Dermis blood vessel endothelial cell (primary cell): ENCODE results near the gene YPEL2. TPM values are rescaled to one million over a fixed set of nuclear protein-coding genes. Genes with fewer than 3 reads are reported as not detected.

Experiments
- DNase-seq: peaks from one replicate; pipeline ENCODE4 v3.0.0; 2010
- total RNA-seq: library from RNA; depleted of rRNA; stranded (reverse); fragments of >200 nt; gene quantifications from 2 replicates; pipeline ENCODE4 v1.2.3, GENCODE V29; 2014

Gene YPEL2
- total RNA-seq, 1 donor from 2014 or later, result 101 TPM

DNA sequence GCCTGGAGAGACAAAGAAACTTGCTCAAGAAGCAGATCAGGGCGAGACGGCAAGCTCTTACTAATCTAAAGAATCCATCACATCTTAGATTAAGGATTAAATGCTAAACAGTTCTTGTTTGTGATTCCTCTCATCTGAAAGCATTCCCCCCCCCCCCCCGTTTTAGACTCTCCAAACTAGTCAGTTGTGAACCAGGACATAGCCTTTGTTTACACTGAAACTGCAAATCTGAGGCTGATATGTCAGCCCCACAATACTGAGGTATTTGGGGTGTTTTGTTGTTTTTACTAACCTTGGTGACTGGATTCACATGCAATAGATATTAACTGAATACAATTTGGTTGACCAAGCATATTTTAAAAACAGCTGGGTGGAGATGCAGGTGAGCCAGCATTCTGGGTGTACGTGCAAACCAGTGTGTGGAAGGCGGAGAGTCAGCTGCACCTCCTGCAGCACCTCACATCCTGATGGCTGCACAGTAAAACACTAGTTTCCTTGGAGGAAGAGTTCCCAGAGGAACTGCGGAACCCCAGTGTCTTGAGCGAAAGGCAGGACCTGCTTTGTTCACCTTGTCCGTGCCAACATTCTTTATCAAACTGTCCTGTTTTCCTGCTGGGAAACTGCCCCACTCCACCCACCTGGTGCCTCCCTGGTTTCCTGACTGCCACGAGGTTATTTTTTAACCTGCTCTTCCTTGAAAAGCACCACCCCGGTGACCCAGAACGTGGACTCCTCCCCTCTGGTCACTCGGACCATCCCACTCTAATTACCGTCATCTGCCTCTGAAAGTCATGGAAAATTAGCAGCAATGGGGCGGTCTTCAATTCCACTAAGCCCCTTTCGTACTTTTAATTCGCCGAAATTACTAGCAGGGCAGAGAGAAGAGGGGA lies 1.2 kb upstream of the YPEL2 start:
- DNase-seq, result peak; percentile 91

DNA sequence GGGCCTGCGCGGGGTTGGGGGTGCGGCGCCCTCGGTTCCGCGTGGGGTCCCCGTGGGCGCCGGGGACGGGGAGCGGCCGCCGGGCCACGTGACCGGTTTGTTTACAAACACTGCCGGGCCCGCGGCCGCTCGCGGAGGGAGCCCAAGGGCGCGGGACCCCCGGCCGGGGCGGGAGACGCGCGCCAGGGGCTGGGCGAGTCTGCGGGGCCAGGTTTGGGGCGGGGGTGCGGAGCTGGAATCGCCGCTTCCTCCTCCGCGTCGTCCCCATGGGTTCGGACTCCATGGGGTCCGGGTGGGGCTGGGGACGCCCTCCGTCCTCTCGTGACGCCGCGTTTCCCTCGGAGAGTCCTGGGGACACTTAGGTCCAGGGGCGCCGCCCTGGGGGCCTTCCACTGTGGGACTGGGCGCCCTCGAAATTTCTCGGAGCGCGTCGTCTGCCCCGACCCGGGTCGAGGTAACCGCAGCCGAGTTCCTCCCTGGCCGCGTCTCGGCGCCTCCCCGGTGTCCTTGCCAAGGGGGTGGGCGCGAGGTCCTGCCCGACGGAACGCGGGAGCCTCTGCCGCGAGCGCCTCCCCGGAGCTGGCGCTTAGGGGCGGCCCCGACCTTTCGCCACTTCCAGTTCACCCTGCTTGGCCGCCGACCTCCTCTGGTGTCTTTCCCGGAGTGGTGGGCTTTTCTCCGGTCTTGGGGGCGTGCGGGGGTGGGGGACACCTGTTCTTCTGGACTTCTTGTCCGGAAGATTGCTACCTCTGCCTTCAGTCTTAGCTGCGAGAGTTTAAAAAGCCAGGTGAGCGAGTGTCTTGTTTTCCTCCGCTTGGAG lies 684 bp downstream of the YPEL2 start:
- DNase-seq, result peak; percentile 43

DNA sequence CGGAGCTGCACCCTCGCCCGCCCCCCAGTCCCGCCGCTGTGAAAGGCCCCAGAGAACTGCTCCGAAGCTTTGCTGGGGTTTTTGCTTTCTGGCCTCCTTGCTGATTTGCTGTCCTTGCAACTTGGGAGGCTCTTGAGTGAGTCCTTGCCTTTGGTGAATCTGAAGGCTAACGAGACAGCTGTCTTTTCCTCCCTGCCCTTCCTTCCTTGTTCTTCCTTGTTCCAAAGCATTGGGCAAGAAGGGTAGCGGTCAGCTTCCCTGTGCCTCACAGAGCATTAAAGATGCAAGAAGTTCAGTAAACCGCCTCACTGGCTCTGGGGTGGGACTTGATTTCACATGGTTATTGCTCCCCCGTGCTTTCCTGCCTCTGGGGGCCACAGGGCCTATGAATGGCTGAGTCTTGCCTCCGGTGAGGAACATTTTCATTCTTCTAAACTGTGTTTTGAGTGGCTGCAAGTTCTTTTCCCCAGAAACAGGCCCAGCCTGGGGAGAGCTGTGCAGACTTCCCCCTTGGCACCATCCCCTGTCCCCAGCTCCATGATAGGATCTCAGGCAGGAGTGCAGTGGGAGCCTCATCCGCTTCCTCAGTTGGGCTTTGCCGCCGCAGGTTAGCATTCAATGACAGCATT lies 1.4 kb downstream of the YPEL2 start:
- DNase-seq, result peak; percentile 35

DNA sequence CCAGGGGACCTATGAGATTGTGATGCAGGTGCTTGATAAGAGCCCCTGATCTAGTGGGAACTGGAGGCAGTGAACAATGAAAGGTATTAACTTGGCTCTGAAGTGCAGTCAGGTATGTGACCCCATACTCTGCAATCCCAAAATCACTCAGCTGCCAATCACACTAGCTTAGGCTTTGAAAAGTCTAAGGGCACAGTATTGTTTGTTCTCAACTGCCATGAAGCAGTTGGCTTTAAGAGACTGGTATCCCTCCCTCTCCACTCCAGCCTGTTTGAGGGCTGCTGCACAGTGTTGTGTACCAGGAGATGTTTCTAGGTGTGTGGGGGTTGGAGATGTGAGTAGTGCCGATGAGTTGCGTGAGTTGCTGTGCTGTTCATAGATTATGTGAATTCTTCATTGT lies 2.4 kb downstream of the YPEL2 start:
- DNase-seq, result no peak

DNA sequence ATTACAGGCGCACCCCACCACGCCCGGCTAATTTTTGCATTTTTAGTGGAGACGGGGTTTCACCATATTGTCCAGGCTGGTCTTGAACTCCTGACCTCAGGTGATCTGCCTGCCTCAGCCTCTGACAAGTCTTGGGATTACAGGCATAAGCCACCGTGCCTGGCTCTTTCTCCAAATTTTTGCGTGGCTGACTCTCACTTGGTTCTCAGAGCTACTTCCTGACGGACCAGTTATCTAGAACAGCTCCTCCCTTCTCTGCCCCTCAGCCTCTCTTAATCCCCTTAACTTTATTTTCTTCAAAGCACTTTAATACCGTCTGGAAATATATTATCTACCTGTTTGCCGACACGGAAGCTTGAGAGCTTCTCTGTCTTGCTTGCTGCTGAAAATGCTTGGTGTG lies 4.2 kb downstream of the YPEL2 start:
- DNase-seq, result no peak

DNA sequence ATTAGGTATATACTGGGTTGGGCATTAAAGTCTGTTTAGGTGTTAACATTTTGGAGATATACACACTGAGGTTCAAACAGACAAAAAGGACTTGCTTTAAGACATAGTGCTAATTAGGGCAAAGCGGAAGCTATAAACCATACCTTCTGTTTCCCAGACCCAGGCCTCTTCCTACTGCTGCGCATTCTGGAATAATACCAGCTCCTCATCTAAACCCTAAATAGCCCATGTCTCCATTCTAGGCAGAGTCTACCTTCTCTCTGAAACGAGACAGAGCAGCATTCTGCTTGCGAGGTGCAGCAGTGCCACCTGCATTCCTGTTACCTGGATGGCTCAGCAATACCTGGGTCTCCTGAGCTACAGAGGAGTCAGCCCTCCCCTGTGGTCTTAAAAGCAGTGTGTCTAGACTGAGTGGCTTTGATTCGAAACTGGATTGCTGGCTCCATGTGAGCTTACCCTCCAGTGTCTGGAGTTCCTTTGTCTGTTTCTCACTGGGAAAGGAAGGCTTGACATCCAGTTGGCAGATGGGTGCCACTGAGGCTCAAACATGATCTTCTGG lies 6.4 kb downstream of the YPEL2 start:
- DNase-seq, result no peak

DNA sequence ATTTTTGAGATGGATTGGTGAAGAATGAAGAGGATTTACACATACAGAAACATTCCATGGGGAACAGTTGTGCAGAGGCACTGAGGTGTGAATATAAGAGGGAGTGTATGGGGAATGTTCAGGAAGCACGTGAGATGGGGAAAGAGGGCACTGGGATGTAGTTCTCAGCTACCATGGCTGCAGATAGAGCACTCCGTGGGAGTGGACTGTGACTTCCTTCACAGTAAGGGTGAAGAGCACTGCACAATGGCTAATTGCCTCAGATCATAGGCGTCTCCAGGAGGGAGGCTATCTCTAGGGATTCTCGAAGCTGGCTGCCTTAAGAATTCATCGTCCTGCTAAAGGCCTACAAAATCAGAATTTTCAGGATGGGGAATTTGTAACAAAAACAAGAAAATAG lies 7.0 kb downstream of the YPEL2 start:
- DNase-seq, result no peak

DNA sequence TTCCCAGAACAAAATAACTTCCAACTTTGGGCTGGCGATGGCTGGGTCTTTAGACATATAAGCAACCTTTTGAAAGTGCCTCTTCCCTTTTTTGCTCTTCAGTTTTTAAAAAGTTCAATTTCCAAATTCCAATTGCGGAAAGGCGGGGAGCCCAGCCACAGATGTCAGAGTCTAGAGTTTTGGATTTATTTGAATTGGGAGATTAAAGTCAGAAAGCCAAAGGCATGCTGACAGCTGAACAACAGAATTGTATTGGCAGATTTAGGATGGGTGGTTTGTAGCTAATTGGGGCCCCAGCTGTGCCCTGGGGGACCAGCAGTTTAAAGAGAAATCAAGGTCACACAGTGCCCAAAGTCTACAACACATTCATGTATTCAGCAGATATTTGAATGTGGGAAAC lies 10.5 kb downstream of the YPEL2 start:
- DNase-seq, result no peak

DNA sequence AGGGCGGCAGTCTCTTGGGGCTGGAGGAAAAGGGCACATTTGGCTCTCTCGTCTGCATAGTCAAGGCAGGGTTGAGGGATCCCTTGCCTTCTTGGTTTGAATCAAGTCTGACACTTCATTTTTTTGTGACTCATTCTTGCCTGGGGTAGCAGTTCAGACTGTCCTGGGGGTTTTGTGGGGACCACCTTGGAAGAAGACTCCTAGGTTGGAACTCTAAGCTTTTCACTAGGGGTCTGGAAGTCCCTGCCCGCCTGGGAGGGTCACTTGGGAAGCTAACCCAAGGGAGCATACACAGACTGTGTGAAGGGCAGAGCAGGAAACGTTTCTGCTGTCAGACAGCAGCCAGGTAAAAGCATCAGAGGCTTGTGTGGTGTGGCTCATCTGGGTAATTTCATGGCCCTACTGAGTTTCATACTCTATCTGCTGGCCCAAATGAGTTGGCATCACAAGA lies 11.3 kb downstream of the YPEL2 start:
- no peak for DNase-seq

DNA sequence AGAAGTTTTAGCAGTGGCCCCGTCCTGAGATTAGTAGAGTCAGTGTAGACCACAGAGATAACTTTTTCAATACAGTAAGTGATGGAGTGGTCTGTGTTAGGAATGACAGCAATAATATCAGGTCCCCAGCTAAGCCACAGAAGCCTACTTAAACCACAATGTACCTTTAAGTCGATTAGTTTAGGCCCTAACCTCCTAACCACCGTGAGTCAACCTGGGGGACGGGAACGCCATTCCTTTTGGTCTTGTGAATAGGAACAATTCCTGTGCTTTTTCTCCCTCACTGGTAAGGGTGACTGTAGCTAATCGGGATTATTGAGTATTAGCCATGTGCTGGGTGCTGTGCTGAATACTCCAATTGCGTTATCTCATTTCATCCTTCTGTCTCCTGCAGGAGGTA lies 14.0 kb downstream of the YPEL2 start:
- no peak for DNase-seq

DNA sequence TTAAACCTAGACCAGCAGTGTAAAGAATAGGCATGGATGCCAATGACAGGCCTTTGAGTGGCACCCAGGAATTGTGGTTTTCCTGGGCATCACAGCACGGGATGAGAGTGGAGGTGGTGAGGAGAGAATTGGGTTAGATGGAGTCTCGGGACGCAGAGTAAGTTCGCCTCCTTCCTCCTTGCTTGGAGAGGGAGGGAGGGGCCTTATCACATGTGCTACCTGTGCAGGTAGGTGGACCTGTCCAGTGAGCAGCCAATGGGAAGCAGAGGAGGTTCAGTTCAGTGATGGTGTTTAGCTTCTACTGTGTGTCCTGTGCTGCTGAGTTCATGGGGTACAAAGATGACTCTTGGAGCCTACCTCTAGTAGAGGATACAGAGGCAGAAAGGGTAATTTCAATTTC lies 14.9 kb downstream of the YPEL2 start:
- no peak for DNase-seq

DNA sequence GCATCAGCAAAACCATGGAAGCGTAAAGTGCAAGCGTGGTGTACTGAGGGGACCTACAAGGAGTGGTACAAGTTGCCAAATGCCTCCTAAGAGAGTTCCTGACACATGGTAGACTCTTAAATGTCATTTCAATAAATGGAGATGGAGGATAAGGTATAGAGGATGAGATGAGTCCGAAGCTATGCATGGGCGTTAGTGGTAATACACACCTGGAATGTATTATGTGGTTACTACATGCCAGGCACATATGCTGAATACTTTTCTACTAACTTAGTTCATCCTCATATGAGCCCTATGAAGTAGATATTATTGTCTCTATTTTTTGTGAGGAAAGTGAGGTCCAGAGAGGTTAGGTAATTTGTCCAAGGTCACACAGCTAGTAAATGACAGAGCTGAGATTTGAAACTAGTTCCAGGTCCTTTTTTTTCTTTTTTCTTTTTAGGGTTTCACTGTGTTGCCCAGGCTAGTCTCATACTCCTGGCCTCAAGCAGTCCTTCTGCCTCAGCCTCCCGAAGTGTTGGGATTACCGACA lies 15.5 kb downstream of the YPEL2 start:
- no peak for DNase-seq

DNA sequence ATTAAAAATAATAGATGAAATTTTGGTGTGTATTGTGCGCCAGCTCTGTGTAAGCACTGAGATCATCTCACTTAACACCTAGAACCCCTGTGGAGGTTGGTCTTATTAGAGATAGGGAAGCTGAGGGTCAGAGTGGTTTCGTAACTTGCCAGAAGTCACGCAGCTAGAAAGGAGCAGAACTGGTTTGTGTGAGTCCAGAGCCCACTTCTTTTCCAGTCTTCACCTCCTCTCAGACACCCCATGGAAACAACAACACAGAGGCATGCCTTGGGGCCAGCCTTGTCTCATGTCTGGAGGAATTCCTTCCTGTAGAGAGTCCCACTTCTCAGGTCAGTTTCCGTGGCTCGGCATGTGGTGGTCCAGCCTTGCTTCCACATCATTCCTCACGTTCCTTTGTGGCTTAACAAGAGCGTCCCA lies 16.5 kb downstream of the YPEL2 start:
- no peak for DNase-seq

DNA sequence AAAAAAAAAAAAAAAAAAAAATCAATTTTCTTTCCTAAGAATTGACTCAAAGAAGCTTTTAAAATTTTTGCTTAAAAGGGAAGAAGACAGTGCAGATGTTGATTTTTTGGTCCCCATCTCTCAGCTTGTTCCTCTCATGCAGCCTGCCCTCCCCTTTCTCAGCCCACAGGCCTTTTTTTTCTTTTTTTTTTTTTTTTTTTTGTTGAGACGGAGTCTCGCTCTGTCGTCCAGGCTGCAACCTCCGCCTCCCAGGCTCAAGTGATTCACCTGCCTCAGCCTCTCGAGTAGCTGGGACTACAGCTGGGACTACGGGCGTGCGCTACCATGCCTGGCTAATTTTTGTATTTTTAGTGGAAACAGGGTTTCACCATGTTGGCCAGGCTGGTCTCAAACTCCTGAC lies 17.7 kb downstream of the YPEL2 start:
- no peak for DNase-seq

DNA sequence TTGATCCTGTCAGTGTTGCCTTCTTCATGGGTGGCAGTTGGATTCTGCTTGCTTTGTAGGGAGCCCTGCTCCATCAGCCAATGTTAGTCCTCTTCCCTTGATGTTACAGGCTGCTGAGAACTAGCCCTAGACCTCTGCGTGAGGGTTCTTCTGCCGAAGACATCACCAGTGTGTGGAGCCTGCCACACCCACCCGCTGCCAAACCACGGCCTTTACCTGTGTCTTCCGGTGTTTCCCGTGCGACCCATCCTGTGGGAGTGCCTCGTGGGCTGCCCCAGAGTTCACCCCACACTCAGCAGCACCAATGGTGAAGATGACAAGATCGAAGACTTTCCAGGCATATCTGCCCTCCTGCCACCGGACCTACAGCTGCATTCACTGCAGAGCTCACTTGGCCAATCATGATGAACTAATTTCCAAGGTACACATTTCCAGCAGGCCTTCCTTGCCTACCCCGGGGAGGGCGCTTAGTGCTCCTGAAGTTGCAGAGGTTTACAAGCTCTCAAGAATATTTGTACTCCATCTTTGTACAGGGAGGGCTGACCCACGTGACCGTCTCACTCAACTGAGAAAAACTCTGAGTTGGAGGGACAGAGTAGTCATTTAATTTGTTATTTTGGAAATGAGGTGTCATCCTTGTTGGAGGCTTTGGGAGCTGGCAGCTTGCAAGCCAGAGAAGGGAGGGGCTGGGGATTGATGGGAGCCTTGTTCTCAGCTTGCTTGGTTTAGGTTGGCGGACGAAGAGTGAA lies 21.8 kb downstream of the YPEL2 start:
- DNase-seq, result no peak

DNA sequence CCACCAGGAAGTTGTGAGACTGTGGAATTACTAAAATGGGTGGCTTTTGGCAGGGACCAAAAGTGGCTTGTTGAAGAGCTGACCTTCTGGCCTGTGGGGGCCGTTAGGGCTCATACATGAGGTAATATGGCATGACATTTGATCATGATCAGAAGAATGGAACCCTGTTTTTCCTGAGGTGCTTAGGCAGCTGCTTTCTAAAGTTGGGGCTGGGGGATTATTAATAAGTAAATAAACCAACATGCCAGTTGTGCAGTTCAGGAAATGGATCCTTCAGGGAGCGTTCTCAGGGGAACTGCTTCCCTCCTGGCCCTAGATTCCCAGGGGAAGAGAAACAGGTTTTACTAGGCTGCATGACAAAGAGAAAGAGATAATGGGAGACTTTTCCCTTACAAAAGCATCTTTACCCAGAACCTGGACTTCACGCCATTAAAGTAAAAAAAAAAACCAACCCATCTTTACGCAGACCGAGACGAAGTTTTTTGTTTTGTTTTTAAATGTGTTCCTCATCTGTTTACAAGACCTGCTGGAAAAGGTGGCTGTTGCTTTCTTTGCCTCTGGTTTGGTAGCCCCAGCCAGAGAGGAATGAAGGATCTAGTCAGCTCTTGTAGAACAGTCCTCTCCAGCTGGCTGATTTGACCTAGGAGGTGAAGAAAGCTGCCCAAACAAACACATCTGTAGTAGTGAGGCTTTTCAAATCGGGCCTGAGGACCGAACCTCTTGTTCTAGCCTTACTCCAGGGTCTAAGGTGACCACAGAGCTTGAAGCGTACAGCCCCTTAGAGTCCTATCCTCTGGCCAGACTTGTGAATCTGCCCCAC lies 22.7 kb downstream of the YPEL2 start:
- no peak for DNase-seq

DNA sequence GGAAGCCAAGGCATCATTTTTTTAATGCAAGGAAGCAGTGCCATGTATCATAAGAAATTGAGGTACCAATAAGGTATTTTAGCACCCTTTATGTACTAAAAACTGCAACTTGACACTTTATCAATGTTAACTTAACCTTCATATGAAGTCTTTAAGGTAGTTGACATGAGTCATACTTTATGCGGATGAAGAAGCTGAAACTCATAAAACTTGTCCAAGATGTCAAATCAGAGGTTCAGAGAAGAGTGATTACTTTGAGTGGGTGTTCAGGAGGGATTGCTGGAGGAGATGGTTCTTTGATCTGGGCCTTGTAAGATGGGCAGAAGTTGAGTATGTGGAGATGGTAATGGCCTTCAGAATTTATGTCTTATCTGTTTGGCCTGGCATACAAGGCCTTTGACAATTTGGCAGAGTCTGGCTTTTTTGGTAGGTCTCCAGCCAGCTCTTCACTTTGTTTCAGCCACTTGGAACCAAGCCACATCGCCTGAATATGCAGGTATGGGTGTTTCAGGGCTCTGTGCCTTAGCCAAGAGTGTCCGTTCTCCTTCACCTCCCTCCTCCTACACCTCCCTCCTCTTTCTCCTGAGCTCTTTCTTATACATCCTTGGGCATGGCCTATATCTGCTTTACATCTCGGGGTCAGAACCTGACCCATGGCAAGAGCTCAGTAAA lies 23.7 kb downstream of the YPEL2 start:
- DNase-seq, result no peak

DNA sequence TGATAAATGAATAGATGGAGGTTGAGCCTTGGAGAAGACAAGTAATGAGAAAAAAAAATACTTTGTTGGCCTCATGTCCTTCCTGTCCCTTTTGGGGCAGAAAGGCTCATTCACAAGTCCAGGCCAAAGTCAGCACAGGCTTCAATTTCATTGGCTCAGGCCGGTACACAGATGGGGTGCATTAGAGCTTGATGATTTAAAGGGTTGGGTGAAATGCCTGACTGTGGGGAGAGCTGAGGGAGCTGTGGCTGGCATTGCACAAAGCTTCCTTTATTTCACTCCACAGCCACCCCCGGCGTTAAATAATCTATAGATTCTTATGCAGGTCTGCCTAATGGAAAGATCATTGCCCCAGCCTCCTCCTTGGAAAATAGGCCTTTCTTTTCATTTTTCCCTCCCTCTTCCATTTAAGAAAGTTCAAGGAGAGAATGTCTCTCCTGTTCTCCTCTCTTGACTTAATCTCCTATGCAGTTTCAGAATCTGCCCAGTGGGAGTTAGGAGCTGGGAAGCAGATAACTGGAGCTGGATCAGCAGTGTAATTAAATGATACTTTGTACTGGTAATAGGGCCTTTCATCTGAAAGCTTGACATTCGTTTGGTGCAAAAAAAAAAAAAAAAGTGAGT lies 24.4 kb downstream of the YPEL2 start:
- DNase-seq, result no peak

DNA sequence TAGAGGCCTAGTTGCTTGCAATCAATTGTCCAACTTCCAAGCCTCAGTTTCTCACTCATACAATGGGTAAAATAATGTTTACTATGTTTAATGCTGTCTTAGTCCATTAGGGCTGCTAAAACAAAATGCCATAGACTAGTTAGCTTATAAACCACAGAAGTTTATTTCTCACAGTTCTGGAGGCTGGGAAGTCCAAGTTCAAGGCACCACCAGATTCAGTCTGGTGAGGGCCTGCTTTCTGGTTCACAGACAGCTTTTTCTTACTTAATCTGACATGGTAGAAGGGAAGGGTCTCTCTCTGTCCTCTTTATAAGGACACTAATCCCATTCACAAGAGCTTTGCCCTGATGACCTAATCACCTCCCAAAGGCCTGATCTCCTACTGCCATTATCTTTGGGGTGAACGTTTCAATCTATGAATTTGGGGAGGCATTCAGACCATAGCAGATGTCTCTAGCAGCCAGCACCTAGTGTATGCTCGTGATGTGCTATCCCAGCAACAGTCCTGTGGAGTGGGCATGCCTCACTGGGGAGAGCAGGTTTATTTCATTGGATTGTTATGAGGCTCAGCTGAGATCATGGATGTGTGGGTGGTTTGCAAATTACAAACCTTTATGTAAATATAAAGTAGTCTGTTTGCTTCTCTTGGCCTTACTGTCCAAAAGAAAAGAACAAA lies 25.2 kb downstream of the YPEL2 start:
- no peak for DNase-seq
